Ramos (cell line): ENCODE results near the gene ITGAL.
"Not testable (repeated sequence)": the region's sequence is repeated elsewhere in the genome, so short reads cannot be mapped to it uniquely, and the experiment has no call there.

ENCODE experiments used
- in situ Hi-C: fragments of 300-500 bp; cut with MboI; formaldehyde crosslinking; loops from one replicate; pipeline ENCODE4 v1.14.3; 2022; ENCODE audit warnings: low sequenced_read_pairs; ENCODE audit not compliant: unreplicated experiment

Gene ITGAL

DNA sequence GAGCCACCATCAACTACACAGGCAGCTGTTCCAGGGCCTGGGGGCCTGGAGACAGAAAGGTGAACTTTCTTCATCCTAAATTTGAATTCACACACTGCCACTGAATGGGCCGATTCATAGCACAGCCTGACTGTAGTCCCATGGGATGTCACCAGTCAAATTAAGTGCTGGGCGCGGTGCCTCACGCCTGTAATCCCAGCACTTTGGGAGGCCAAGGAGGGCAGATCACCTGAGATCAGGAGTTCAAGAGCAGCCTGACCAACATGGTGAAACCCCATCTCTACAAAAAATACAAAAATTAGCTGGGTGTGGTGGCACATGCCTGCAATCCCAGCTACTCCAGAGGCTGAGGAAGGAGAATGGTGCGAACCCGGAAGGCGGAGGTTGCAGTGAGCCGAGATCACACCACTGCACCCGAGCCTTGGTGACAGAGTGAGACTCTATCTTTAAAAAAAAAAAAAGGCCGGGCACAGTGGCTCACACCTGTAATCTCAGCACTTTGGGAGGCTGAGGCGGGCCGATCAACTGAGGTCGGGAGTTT lies 67.5 kb downstream of the ITGAL start:
- in situ Hi-C loops: not testable (repeated sequence)

DNA sequence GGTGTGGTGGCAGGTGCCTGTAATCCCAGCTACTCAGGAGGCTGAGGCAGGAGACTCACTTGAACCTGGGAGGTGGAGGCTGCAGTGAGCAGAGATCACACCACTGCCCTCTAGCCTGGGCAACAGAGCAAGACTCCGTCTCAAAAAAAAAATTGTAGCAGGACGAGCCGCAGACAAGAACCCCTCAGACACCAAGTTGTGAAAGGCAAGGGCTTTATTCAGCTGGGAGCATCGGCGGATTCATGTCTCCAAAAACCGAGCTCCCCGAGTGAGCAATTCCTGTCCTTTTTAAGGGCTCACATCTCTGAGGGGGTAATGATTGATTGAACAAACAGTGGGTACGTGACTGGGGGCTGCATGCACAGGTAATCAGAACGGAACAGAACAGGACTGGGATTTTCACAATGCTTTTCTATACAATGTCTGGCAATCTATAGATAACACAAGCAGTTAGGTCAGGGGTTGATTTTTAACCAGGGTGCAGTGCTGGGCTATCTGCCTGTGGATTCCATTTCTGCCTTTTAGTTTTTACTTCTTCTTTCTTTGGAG lies 68.4 kb downstream of the ITGAL start:
- in situ Hi-C loops: not testable (repeated sequence)

DNA sequence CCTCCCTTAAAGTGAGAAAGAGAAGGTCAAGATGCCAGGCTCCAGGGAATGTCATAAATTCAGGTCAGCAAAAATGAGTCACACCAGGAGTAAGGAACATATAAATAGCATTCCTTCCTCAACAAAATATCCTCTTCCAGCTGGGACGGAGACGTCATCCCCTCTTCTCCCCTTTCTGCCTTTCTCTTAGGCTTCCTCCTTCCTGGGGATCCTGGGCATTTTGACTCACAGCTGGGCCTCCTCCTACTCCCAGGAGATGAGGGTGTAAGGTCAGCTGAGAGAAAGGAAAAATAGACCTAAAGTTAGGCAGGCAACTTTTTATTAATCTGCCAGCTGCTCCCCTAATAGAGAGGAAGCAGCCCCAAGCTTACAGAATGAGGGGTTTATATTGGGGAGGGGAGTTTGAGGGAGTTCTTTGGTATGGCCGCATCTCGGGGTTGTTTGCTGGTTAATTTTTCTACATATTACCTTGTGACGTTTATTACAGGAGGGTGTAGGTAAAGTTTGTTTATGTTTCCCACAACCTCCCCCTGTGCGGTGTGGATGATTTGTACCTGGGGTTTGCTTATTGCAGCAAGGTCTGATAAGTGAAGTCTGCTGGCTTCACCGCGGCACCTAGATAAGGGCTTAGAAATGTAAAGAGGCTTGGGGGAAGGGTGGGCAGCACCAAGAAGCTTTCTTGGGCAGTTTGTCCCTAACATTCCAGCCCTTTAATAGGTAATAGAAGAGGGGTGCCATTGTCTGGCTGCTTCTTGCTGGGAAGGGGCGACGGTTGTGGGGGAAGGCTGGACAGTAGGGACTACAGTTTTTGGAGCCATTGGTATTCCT lies 69.2 kb downstream of the ITGAL start:
- in situ Hi-C loops: no loop called here

DNA sequence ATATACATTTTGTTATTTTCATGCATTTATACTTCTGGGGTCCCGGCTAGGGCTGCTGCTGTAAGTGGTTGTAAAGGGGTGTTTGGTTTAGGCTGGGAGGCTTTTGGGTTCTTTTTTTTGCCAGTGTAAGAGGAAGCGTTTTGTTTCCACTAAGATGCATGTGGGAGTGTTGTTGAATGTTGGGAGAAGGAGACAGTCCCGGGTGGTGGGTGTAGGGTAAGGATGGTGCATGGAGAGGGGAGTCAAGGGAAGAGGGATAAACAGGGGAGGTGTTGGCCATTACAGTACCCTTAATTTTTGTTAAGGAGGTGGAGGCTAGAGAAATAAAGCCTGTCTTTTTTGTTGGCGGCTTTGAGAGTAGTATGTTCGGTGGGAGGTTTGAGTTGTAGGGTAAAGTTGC lies 70.5 kb downstream of the ITGAL start:
- in situ Hi-C loops: no loop called here

DNA sequence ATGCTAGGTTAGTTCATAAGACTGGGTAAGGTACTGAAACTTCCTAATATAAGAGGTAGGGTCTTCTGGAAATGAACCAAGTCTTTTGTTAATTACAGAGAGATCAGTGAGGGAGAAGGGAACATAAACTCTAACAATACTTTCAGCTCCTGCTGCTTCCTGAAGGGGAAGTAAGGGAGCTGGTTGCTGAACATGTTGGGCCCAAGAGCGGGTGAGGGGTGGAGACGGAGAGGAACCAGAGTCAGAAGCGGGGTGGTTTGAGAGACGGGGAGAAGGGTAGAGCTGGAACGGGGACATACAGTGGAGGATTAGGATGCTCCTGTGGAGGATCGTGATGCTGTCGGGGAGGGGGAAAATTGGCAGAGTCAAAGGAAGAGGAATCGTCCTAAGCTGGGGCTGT lies 73.6 kb downstream of the ITGAL start:
- in situ Hi-C loops: no loop called here

DNA sequence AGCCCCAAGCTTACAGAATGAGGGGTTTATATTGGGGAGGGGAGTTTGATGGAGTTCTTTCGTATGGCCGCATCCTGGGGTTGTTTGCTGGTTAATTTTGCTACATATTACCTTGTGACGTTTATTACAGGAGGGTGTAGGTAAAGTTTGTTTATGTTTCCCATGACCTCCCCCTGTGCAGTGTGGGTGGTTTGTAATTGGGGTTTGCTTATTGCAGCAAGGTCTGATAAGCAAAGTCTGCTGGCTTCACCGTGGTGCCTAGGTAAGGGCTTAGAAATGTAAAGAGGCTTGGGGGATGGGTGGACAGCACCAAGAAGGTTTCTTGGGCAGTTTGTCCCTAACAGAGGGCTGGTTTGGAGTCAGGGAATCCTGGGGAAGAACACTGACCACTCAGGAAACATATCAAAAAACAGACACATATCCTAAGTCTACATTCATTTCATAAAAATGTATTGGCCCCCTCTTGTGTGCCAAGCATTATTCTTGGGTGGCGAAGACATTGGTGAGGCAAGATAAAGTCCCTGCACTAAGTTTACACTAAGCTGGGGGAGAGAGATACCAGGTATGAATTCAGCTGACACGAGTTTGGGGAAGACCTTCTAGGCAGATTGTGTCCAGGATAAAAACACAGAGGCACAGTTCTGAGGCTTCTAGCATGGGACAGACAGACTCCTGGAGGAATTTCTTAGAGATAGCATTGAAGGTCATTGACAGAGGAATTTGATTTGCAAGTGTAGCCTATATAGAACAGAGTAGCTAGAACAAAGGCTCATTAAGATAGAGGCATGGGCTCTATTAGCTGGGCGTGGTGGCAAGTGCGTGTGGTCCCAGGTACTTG lies 76.1 kb downstream of the ITGAL start:
- in situ Hi-C loops: no loop called here

DNA sequence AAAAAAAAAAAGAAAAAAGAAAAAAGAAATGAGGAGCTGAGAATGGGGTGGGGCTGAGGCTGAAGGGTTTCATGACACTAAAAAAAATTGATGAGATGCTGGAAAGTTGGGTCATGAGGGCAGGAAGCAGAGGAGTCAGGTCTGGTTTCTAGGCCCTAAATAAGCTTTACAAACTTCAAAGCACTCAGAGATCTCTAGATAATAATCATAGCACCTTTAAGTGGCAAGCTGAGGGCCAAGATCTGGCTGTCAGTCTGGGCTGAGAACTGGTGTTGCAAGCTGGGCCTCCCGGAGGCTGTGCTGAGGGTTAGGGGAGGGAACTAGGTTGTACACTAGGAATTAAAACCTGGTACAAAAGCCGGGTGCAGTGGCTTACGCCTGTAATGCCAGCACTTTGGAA lies 79.2 kb downstream of the ITGAL start:
- in situ Hi-C loops: no loop called here

DNA sequence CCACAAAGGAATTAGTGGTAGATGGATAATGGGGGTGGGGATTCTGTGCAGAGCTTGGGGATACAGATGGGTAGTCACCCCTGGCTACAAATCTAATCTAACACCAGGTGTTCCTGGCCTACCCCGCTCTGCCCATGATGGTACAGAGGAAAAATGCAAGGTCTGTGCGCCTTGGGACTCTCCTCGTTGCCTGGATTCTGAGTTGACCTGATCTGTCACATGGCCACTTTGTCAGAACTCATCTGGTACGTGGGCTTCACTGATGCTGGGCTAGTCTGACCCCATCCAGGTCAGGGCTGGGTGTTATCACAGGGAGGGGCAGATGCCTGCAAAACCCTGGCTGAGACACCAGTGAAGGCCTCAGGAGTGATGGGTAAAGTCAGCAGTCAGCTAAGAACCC lies 80.4 kb downstream of the ITGAL start:
- in situ Hi-C loops: no loop called here

DNA sequence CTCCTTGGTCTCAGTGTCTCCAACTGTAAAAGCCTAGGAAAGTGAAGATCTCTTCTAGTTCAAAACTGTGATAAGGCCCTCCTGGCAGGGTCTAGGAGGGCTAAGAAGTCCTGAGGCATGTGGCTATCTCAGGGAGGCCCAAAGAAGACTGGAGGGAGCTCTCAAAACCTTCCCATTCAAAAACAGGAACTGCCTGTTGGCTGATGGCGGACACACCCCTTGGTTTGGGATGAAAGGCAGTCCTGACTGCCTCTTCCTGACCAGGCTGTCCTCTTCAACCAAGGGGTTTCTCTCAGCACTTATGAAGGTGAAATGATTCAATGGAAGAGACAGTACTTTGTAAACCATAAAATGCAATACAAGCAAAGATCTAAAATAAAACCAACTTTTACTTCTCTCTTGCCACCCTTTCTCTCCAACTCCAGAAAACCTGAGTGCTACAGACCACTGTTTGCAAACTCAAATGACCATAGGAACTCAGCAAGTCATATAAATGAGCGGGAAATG lies 80.9 kb downstream of the ITGAL start:
- in situ Hi-C loops: no loop called here

DNA sequence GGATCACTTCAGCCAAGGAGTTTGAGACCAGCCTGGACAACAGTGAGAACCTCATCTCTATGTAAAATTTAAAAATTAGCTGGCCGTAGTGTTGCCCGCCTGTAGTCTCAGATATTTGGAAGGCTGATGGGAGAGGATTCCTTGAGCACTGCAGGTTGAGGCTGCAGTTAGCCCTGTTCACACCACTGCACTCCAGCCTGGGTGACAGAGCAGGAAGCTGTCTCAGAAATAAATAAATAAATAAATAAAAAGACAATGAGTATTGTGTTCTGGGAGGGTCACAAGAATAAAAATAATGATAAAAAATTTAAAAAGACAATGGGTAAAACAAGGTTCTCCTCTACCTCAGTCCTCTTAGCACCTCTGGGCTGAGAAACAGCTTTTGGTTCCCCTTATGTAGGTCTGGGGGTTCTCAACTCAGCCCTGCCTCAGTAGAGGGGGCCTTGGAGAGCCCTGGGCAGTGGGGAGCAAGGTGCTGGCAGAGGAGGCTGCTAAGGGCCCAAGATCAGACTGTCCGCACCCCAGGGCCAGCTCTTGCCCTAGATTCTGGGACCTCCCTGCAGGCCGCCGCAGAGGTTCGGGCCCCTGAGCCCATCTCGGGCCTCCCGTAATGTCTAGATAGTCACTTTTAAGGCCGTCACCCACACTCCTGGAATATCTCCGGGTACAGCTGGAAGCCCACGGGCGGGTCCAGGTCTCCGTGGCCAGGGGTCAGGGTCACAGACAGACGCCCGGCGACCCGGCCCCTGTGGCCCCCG lies 82.2 kb downstream of the ITGAL start:
- in situ Hi-C loops: no loop called here

DNA sequence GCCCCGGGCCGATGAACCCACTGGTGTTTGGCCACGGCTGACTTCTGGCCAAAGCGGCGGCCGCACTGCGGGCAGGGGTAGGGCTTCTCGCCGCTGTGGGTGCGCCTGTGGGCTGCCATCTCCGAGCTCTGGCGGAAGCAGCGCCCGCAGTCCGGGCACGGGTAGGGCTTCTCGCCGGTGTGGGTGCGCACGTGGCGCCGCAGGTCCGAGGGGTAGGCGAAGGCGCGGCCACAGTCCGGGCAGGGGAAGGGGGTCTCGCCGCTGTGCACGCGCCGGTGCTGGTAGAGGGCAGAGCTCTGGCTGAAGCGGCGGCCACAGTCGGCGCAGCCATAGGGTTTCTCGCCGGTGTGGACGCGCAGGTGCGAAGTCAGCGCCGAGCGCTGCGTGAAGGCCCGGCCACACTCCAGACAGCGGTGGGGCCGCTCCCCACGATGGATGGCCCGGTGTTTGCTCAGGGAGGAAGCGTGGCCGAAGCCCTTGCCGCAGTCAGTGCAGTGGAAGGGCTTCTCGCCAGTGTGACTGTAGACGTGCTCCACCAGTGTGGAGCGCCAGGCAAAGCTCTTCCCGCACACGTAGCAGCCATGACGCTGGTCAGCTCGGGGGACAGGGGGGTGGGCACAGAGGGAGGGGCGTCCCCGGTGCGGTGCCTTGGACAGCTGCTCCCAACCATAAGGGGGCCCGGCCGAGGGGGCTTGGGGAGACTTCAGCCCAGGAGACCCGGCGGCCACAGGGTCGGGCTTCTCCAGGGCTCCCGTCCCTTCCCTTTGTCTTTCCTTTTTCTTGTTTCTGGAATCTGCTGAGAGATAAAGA lies 83.0 kb downstream of the ITGAL start:
- in situ Hi-C loops: no loop called here

DNA sequence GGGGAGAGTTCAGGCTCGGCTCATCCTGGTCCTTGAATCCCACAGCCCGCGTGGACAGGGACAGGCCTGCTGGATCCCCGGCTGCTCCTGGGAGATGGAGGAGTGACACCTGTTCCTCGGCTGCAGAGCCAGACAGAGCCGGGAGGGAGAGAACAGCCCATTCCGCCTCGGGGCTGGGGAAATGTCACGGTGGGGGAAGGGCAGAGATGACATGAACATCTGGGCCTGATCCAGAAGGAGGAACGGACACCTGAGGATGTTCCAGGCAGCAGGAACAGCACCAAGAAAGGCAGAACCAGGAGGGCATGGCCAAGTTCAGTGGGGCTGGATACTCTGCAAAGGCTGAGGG lies 83.6 kb downstream of the ITGAL start:
- in situ Hi-C loops: no loop called here

DNA sequence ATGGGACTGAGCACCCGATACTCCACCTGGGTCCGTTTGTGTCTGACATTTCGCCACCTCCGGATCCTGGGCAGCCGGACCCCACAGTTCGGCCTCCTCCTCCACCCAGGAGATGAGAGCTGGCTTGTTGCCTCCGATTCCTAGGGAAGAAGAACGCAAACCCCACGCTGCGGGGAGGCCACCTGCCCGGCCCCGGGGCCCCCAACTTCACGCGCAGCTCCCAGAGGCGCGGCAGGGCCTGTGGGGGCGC lies 85.1 kb downstream of the ITGAL start:
- in situ Hi-C loops: no loop called here

DNA sequence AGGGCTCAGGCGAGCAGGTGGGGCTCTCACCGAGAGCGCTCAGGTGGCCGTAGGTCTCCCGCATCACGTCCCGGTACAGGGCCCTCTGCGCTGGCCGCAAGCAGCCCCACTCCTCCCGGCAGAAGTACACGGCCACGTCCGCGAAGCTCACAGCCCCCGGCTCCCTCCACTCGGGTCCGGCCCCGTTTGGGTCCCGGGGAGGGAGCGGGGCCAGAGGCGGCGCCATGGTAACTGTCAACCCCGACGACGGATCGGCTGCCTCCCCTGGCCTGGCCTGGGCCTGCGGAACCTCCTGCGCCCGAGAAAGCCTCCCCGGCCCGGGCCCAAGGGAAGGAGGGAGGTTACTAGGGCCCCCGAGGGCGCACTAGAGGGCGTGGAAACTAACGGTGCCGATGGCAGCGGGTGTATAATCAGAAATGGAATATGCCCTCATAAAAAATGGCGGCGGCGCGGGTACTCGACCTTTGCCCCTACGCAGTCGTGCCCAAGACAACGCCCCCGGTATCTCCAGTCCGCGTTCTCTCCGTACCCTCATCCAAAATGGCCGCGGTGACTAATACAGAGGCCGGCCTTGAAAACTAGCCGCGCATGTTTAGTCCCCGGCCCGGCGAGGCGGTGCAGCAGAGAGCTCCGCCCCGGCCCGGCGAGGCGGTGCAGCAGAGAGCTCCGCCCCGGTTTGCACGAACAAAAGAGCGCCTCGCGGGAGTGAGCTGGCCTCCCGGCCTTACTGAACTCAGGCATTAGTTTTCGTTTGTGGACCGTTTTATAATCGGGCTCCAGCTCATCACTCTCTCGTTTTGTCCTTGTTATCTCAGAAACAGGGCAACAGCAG lies 85.6 kb downstream of the ITGAL start, which contains the start of gene ZNF764:
ZNF764 (minus strand) TSS at position 418 of the 832 bp plus-strand sequence; CDS start at position 226, 192 bp downstream.
- in situ Hi-C loops: no loop called here

DNA sequence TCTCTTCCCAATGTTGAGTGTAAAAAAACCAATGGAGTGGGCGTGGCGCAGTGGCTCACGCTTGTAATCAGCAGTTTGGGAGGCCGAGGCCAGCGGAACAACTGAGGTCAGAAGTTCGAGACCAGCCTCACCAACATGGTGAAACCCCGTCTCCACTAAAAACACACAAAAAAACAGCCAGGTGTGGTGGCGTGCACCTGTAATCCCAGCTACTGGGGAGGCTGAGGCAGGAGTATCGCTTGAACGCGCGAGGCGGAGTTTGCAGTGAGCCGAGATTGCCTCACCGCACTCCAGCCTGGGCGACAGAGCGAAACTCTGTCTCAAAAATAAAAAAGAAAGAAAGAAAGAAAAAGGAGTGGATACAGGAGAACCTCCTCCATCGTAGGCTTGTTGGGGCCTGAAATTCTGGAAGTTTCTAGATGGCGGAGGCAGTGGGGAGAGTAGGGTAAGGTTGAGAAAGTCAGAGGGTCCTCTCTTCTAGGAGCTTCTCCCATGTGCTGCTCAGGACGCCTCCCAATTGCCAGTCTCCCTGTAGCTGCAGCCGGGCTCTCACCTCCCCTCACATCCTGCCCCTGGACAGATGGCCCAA lies 86.3 kb downstream of the ITGAL start:
- in situ Hi-C loops: no loop called here

DNA sequence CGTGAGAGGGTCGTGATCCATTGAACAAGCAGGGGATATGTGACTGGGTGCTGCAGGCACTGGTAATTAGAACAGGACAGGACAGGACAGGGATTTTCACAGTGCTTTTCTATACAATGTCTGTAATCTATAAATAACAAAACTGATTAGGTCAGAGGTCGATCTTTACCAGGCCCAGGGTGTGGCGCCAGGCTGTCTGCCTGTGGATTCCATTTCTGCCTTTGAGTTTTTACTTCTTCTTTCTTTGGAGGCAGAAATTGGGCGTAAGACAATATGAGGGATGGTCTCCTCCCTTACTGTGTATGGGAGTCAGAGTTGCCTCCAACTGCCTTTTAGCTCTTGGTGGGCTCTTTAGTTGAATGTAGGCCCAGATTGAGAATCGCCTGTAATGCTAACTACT lies 87.1 kb downstream of the ITGAL start:
- in situ Hi-C loops: no loop called here

DNA sequence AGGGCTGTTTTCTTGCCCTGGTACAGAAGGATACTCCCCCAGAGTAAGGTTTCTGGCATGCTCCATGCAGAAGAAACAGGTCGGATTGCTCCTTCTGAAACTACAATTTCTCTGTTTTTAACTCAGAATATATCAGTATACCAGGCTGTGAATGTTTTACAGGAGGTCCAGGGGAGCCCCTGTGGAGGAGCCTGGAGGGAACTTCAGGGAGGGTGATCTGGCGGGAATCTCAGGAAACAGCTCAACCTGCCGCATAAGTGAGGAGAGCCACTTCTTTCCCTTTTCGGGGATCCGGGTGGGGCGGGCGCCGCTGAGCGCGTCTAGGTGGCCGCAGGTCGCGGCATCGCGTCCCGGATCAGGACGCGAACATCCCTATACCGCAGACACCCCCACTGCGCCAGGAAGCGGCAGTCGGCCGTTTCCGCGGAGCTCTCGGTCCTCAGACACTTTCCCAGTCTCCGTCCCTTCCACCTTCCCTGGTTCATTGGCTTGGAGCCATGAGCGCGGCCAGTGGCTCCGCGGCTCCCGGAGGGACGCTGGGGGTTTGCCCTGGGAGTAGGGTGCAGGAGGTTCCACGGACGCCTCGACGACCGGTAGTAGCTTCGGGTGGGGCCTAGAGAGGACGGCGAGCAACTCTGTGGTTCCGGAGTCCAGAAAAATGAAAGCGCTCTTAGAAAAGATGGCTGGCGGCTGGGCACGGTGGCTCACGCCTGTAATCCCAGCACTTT lies 88.7 kb downstream of the ITGAL start:
- in situ Hi-C loops: no loop called here

DNA sequence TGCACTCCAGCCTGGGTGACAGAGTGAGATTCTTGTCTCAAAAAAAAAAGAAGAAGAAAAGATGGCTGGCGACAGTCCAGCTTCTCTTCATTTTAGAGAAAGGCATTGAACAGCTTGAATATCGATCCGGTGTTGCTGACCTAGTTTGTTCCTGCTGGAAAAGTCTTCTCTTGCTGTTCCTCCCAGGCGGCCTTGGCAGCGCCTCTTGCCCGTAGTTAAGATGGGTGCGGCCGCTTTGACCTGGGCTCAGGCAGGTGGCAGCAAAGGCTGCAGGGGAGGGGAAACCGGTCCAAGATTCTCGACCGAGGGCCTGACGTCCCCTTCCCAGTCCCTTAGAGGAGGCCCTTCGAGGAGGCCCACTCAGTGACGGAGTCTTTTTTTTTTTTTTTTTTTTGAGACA lies 89.5 kb downstream of the ITGAL start:
- in situ Hi-C loops: no loop called here
